ENCODE data around the gene TCERG1.

The TCERG1 gene

GRCh38 chr5:146507428-146507827 lies 60.3 kb downstream of the TCERG1 start:
- H3K27ac ChIP-seq = no peak overlapping the region
- no peak for TF ChIP-seq CTCF (conservative IDR thresholded peaks at IDR 0.05)
- no peak for TF ChIP-seq ZFX (IDR thresholded peaks at IDR 0.05)

DNA sequence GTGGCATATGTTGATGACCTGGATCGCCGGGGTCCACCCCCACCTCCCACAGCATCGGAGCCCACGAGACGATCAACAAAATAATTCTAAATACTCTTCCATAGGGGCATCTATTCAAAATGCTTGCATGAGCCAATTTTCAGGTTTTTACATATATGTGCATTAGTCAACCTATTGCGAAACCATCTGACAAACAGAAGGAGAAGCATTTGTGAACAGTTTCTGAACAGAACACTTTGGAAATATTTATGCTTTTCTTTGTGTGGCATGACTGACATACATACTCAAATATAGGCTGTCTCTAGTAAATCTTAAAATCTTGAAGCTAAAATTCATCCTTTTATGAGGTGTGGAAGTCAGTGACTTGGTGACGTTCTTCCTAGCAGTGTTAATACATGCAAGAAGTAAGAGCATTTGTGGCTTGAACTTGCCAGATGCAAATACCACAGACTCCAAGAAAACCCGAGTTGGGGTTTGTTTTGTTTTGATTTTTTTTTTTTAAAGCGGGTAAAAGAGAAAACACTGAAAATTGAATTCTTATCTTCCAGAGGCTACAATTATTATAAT lies 63.5 kb downstream of the TCERG1 start:
- H3K27ac ChIP-seq = no peak overlapping the region
- no peak for TF ChIP-seq ZFX (IDR thresholded peaks at IDR 0.05)
- TF ChIP-seq CTCF (conservative IDR thresholded peaks at IDR 0.05) = no peak

GRCh38 chr5:146513462-146513861 lies 66.3 kb downstream of the TCERG1 start:
- TF ChIP-seq CTCF (conservative IDR thresholded peaks at IDR 0.05) (no peak), ZFX (IDR thresholded peaks at IDR 0.05) (no peak)
- H3K27ac ChIP-seq = no peak overlapping the region

DNA sequence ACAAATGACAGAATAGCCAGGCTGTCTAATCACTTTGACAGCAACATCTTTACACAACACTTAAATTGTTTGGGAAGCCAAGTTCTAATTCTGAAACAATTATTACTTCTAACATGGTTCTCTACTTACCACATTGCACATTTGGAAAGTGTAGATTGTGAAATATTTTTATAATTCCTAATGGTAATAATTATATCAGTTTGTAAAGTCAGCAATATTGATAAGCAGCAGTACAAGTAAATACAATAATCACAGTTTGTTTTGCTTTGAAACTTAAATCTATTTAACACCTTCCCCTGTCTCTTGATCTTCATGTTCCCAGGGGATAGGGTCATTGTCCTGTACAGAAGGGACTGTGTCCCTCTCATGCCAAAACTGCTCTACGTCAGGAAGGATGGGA lies 67.4 kb downstream of the TCERG1 start:
- TF ChIP-seq CTCF (conservative IDR thresholded peaks at IDR 0.05) (no peak), ZFX (IDR thresholded peaks at IDR 0.05) (no peak)
- H3K27ac ChIP-seq = no peak overlapping the region

DNA sequence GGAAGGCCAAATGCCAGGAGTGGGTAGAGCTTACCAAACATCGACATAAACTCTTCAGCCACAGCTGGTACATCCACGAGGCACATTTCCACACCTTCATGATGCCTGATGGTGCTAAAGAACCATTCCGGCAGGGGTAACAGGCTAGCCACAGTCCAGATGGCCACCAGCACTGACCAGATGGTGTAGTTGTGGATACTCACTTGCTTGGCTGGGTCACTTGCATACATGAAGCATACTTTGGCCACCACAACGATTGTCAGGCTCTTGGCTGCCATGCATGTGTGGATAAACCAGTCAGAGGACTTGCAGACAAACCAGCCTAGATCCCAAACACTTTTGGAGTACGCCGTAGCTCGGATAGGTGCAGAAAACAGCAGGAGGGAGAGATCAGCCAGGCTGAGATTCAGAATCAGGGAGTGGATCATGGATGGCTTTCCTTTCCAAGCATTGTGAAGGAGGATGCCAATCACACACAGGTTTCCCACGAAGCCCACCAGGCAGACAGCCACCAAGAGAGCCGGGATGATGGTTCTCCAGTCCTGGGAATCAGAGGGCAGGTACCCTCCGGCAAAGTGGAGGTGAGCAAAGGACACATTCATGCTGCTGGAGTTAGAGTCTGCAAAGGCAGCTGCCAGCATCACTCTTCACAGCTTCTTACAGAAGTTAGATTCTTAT lies 68.5 kb downstream of the TCERG1 start:
- H3K27ac ChIP-seq = no peak overlapping the region
- TF ChIP-seq CTCF (conservative IDR thresholded peaks at IDR 0.05) (no peak), ZFX (IDR thresholded peaks at IDR 0.05) (no peak)

GRCh38 chr5:146516151-146516475 lies 69.0 kb downstream of the TCERG1 start, which contains the start of gene GPR151:
TSS of gene GPR151 (minus strand) at chr5:146516190. CDS start at chr5:146516113, 77 bp downstream.
- no peak within 1 kb of the TSS for H3K27ac ChIP-seq
- no peak for TF ChIP-seq ZFX (IDR thresholded peaks at IDR 0.05)
- no peak for TF ChIP-seq CTCF (conservative IDR thresholded peaks at IDR 0.05)

DNA sequence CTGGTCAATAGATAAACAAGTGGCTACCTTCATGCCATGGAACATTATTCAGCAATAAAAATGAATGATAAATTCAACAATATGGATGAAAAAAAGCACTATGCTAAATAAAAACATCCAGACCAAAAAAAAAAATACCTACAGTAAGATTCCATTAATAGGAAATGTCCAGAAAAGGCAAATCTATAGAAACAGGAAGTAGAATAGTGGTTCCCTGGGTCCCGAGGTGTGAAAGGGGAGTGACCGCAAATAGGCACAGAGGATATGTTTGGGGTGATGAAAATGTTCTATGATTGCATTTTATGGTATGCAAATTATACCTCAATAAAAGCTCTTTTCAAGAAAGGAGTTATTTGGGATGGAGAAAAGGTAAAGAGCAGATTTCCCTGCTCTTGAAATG lies 72.4 kb downstream of the TCERG1 start:
- no peak overlapping the region for H3K27ac ChIP-seq
- TF ChIP-seq CTCF (conservative IDR thresholded peaks at IDR 0.05) (no peak), ZFX (IDR thresholded peaks at IDR 0.05) (no peak)
